D721Med (cell line): ENCODE results near the gene TMEM222.

Experiments used
- DNase-seq: peaks from one replicate; pipeline ENCODE4 v3.0.0; 2011; ENCODE audit warnings: low spot score; ENCODE audit not compliant: insufficient read length
- FAIRE-seq: peaks from 2 replicates; lab custom pipeline; 2011; peaks lifted over from hg19 to GRCh38; lab: Jason Lieb, UNC
- CTCF ChIP-seq: IDR thresholded peaks from 2 replicates; pipeline ENCODE4 v1.5.1; 2012; ENCODE audit warnings: mild to moderate bottlenecking, control low read depth; ENCODE audit not compliant: insufficient read depth; ENCODE audit errors: missing control alignments

The TMEM222 gene

GRCh38 chr1:27299385-27300271 lies 22.3 kb upstream of the TMEM222 start:
- TF ChIP-seq CTCF = no peak
- DNase-seq (no peak), FAIRE-seq (no peak)

- no peak for FAIRE-seq
- DNase-seq = peak; percentile 61
Measured at GRCh38 chr1:27300341-27301051, 21.5 kb upstream of the TMEM222 start.

GRCh38 chr1:27301052-27301422 lies 20.9 kb upstream of the TMEM222 start:
- TF ChIP-seq CTCF = no peak
- no peak for FAIRE-seq
- no peak for DNase-seq

More at GRCh38 chr1:27300341-27301051, 21.5 kb upstream of the TMEM222 start:
- peak; percentile 96 for TF ChIP-seq CTCF

GRCh38 chr1:27301582-27302199 lies 20.3 kb upstream of the TMEM222 start:
- no peak for FAIRE-seq
- no peak for DNase-seq
- no peak for TF ChIP-seq CTCF

- no peak for TF ChIP-seq CTCF
- DNase-seq = no peak
- no peak for FAIRE-seq
Measured at GRCh38 chr1:27302612-27303011, 19.4 kb upstream of the TMEM222 start.

GRCh38 chr1:27303509-27303908 lies 18.5 kb upstream of the TMEM222 start:
- FAIRE-seq = no peak

More at GRCh38 chr1:27303509-27303908, 18.5 kb upstream of the TMEM222 start:
- TF ChIP-seq CTCF = no peak
- DNase-seq = no peak
